HEK293 (cell line): ENCODE data around the gene SCAF11.
A peak's percentile ranks its signal among the peaks of the same experiment; 100 is the strongest.

ENCODE experiments used
- CTCF ChIA-PET: fragments of 350-600 bp; formaldehyde crosslinking; extraction: SDS; loops from one replicate; lab custom pipeline; 2021; ENCODE audit warnings: antibody characterized with exemption; lab: Yijun Ruan, JAX
- POLR2A ChIA-PET: fragments of 300-600 bp; formaldehyde crosslinking; extraction: SDS; loops from one replicate; lab custom pipeline; 2020; ENCODE audit warnings: antibody characterized with exemption, inconsistent platforms; lab: Yijun Ruan, JAX
- H3K27ac ChIP-seq: fragments of 200-500 bp; sonication (Bioruptor generic); 2 replicates; pipeline ENCODE4 v1.5.1; 2014; ENCODE audit warnings: low read depth, low read length, control low read depth, inconsistent platforms; ENCODE audit errors: extremely low read depth
- H3K36me3 ChIP-seq, 2 experiments: fragments of 200-500 bp in 1 of 2; sonication (Bioruptor generic) in 1 of 2; 1 replicate in 1 of 2; 2 replicates in 1 of 2; pipeline ENCODE4 v1.5.1; 2014 to 2017; ENCODE audit warnings: inconsistent platforms in 2 of 2, low read length in 2 of 2; ENCODE audit not compliant: control insufficient read depth in 2 of 2, insufficient read depth in 1 of 2
- H3K4me1 ChIP-seq: fragments of 200-500 bp; sonication (Bioruptor generic); 2 replicates; pipeline ENCODE4 v1.5.1; 2014; ENCODE audit warnings: mild to moderate bottlenecking, low read length, inconsistent platforms; ENCODE audit not compliant: control insufficient read depth, insufficient read depth
- H3K4me3 ChIP-seq: 2 replicates; pipeline ENCODE4 v1.5.1; 2011; ENCODE audit warnings: low read depth, mild to moderate bottlenecking, control low read depth, low read length, moderate library complexity
- H3K9me3 ChIP-seq: fragments of 200-500 bp; sonication (Bioruptor generic); 2 replicates; pipeline ENCODE4 v1.5.1; 2014; ENCODE audit warnings: low read depth, low read length, inconsistent platforms; ENCODE audit not compliant: control insufficient read depth, insufficient read depth
- GFI1B ChIP-seq: fragments of 450-650 bp; formaldehyde crosslinking; IDR thresholded peaks from 2 replicates; pipeline ENCODE4 v1.5.1; 2016; ENCODE audit warnings: missing biosample characterization, missing genetic modification characterization
- KLF9 ChIP-seq: fragments of 450-650 bp; formaldehyde crosslinking; IDR thresholded peaks from 2 replicates; pipeline ENCODE4 v1.5.1; 2016; ENCODE audit warnings: missing biosample characterization, missing genetic modification characterization, low read depth
- ZIC2 ChIP-seq: fragments of 450-650 bp; formaldehyde crosslinking; IDR thresholded peaks from 2 replicates; pipeline ENCODE4 v1.5.1; 2016; ENCODE audit warnings: missing biosample characterization, missing genetic modification characterization
- ZNF10 ChIP-seq: fragments of 450-650 bp; formaldehyde crosslinking; IDR thresholded peaks from 2 replicates; pipeline ENCODE4 v1.5.1; 2017; ENCODE audit warnings: missing biosample characterization, missing genetic modification characterization
- ZNF16 ChIP-seq: fragments of 450-650 bp; formaldehyde crosslinking; IDR thresholded peaks from 2 replicates; pipeline ENCODE4 v1.5.1; 2016; ENCODE audit warnings: low read depth, missing biosample characterization, missing genetic modification characterization
- ZNF169 ChIP-seq: fragments of 450-650 bp; formaldehyde crosslinking; IDR thresholded peaks from 2 replicates; pipeline ENCODE4 v1.5.1; 2016; ENCODE audit warnings: missing biosample characterization, missing genetic modification characterization
- ZNF175 ChIP-seq: fragments of 450-650 bp; formaldehyde crosslinking; IDR thresholded peaks from 2 replicates; pipeline ENCODE4 v1.5.1; 2016; ENCODE audit warnings: missing biosample characterization, missing genetic modification characterization
- ZNF223 ChIP-seq: fragments of 450-650 bp; formaldehyde crosslinking; IDR thresholded peaks from 2 replicates; pipeline ENCODE4 v1.5.1; 2016; ENCODE audit warnings: missing biosample characterization, missing genetic modification characterization
- ZNF274 ChIP-seq, 2 experiments: fragments of 200-500 bp in 1 of 2; fragments of 450-650 bp in 1 of 2; sonication (Bioruptor generic) in 1 of 2; formaldehyde crosslinking in 1 of 2; IDR thresholded peaks; 2 replicates each; pipeline versions ENCODE4 v1.5.1 to v1.6.1; 2014 to 2016; ENCODE audit warnings: borderline replicate concordance in 1 of 2, inconsistent platforms in 1 of 2, low read length in 1 of 2, missing biosample characterization in 1 of 2, missing genetic modification characterization in 1 of 2
- ZNF473 ChIP-seq: fragments of 450-650 bp; formaldehyde crosslinking; IDR thresholded peaks from 2 replicates; pipeline ENCODE4 v1.5.1; 2017; ENCODE audit warnings: missing biosample characterization, missing genetic modification characterization
- ZNF510 ChIP-seq: fragments of 450-650 bp; formaldehyde crosslinking; IDR thresholded peaks from 2 replicates; pipeline ENCODE4 v1.5.1; 2018; ENCODE audit warnings: mild to moderate bottlenecking, missing genetic modification characterization, missing biosample characterization; ENCODE audit not compliant: insufficient replicate concordance
- ZNF514 ChIP-seq: fragments of 450-650 bp; formaldehyde crosslinking; IDR thresholded peaks from 2 replicates; pipeline ENCODE4 v1.5.1; 2016; ENCODE audit warnings: missing biosample characterization, missing genetic modification characterization
- ZNF544 ChIP-seq: fragments of 450-650 bp; formaldehyde crosslinking; IDR thresholded peaks from 2 replicates; pipeline ENCODE4 v1.5.0; 2017; ENCODE audit warnings: missing biosample characterization, missing genetic modification characterization
- ZNF549 ChIP-seq: fragments of 450-650 bp; IDR thresholded peaks from 2 replicates; pipeline ENCODE4 v1.5.1; 2018; ENCODE audit warnings: missing biosample characterization, missing genetic modification characterization, mild to moderate bottlenecking, inconsistent platforms, moderate library complexity
- ZNF600 ChIP-seq: fragments of 450-650 bp; formaldehyde crosslinking; IDR thresholded peaks from 2 replicates; pipeline ENCODE4 v1.5.1; 2016; ENCODE audit warnings: missing biosample characterization, missing genetic modification characterization
- ZNF76 ChIP-seq: fragments of 450-650 bp; formaldehyde crosslinking; IDR thresholded peaks from 2 replicates; pipeline ENCODE4; 2016; ENCODE audit warnings: low read depth, missing biosample characterization, missing genetic modification characterization, borderline replicate concordance
- TF ChIP-seq, protein P1 (sequence below): fragments of 450-650 bp; formaldehyde crosslinking; IDR thresholded peaks from 2 replicates; pipeline ENCODE4 v1.5.1; 2017; ENCODE audit warnings: missing biosample characterization, missing genetic modification characterization
- TF ChIP-seq, protein P2 (sequence below): fragments of 450-650 bp; formaldehyde crosslinking; IDR thresholded peaks from 2 replicates; pipeline ENCODE4 v1.5.1; 2016; ENCODE audit warnings: missing biosample characterization, missing genetic modification characterization
- TF ChIP-seq, protein P3 (sequence below): fragments of 450-650 bp; formaldehyde crosslinking; IDR thresholded peaks from 2 replicates; pipeline ENCODE4 v1.5.1; 2017; ENCODE audit warnings: missing biosample characterization, missing genetic modification characterization
- TF ChIP-seq, protein P4 (sequence below): fragments of 450-650 bp; formaldehyde crosslinking; IDR thresholded peaks from 2 replicates; pipeline ENCODE4 v1.5.1; 2016; ENCODE audit warnings: missing biosample characterization, missing genetic modification characterization
- TF ChIP-seq, protein P5 (sequence below): fragments of 450-650 bp; formaldehyde crosslinking; IDR thresholded peaks from 2 replicates; pipeline ENCODE4 v1.5.1; 2017; ENCODE audit warnings: missing biosample characterization, missing genetic modification characterization

The SCAF11 gene, protein sequence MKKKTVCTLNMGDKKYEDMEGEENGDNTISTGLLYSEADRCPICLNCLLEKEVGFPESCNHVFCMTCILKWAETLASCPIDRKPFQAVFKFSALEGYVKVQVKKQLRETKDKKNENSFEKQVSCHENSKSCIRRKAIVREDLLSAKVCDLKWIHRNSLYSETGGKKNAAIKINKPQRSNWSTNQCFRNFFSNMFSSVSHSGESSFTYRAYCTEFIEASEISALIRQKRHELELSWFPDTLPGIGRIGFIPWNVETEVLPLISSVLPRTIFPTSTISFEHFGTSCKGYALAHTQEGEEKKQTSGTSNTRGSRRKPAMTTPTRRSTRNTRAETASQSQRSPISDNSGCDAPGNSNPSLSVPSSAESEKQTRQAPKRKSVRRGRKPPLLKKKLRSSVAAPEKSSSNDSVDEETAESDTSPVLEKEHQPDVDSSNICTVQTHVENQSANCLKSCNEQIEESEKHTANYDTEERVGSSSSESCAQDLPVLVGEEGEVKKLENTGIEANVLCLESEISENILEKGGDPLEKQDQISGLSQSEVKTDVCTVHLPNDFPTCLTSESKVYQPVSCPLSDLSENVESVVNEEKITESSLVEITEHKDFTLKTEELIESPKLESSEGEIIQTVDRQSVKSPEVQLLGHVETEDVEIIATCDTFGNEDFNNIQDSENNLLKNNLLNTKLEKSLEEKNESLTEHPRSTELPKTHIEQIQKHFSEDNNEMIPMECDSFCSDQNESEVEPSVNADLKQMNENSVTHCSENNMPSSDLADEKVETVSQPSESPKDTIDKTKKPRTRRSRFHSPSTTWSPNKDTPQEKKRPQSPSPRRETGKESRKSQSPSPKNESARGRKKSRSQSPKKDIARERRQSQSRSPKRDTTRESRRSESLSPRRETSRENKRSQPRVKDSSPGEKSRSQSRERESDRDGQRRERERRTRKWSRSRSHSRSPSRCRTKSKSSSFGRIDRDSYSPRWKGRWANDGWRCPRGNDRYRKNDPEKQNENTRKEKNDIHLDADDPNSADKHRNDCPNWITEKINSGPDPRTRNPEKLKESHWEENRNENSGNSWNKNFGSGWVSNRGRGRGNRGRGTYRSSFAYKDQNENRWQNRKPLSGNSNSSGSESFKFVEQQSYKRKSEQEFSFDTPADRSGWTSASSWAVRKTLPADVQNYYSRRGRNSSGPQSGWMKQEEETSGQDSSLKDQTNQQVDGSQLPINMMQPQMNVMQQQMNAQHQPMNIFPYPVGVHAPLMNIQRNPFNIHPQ (N-terminal part only)

DNA sequence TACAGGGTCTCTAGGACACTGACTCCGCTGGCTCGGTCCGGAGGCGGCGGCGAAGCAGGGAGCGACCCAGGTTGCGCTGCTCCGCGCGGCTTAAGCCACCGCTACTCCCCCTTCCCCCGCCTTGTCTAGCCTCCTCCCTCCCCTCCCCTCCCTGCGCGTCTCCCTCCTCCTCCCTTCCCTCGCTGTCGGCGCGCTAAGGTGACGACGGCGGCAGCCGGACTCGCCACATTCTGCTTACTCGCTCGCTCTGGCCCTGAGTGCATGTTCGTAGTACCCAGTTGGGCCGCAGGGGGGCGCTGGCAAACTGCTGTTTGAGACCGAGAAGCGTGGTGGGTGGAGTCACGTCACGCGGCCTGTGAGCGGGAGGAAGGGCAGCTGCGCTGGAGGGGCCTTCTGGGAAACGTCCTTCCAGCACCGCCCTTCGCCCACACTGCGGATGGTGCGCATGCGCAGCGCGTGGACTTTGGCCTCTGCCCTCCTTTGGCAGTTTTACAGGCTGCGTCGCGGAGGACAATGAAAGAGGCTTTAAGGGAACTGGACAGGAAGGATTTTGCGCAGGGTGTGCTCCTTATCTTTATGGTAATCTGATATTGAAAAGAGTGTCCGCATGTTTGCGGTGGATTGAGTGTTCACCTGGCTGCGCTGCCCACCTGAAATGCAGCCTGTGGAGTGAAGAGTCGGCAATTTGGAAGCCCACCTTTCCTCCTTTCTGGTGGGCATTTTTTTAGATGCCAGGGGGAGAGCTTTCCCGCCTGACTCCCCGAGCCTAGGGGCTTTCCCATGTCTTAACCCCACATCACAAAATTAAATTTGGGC is at the start of gene SCAF11:
TSS of gene SCAF11 (minus strand) at position 107 of the 816 bp plus-strand sequence. CDS start 26,407 bp downstream, outside the sequence.
- Histone ChIP-seq H3K4me1 (peaks cover 7% of the 10 kb centered on the region; the same call in 1 of the 2 replicates), H3K4me3 (peak within 1 kb of the TSS; percentile 90), H3K9me3 (no peaks in the 10 kb centered on the region), H3K27ac (peak within 1 kb of the TSS; percentile 97), H3K36me3 (peaks cover 6 to 14% of the 10 kb centered on the region in 2 experiments; a peak in 2 of 3 replicates)
- POLR2A ChIA-PET, result interaction anchor here (0.7 to 2.6 kb wide), 9 partner anchors 19 to 457 kb away, joined by 3 to 11 read pairs (median 4); partner anchors contain the start of gene SLC38A1
- CTCF ChIA-PET, result interaction anchor here (0.6 to 1.2 kb wide), 8 partner anchors 28 to 537 kb away, joined by 3 to 6 read pairs (median 3); no protein-coding TSS in a partner anchor
- TF ChIP-seq GFI1B (tag by site-specific recombination), result no peak
- peak; percentile 93 for TF ChIP-seq ZNF600
- TF ChIP-seq, protein P1, sequence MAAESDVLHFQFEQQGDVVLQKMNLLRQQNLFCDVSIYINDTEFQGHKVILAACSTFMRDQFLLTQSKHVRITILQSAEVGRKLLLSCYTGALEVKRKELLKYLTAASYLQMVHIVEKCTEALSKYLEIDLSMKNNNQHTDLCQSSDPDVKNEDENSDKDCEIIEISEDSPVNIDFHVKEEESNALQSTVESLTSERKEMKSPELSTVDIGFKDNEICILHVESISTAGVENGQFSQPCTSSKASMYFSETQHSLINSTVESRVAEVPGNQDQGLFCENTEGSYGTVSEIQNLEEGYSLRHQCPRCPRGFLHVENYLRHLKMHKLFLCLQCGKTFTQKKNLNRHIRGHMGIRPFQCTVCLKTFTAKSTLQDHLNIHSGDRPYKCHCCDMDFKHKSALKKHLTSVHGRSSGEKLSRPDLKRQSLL (tag by site-specific recombination), result no peak; the same call in 1 of the 2 replicates
- TF ChIP-seq ZNF169 (tag by site-specific recombination), result no peak
- no peak for TF ChIP-seq ZNF544
- peak; percentile 43; the same call in 1 of the 2 replicates for TF ChIP-seq KLF9 (tag by site-specific recombination)
- TF ChIP-seq, protein P2, sequence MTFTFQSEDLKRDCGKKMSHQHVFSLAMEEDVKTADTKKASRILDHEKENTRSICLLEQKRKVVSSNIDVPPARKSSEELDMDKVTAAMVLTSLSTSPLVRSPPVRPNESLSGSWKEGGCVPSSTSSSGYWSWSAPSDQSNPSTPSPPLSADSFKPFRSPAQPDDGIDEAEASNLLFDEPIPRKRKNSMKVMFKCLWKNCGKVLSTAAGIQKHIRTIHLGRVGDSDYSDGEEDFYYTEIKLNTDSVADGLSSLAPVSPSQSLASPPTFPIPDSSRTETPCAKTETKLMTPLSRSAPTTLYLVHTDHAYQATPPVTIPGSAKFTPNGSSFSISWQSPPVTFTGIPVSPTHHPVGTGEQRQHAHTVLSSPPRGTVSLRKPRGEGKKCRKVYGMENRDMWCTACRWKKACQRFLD (tag by site-specific recombination), result no peak
- TF ChIP-seq ZNF223 (tag by site-specific recombination), result no peak
- TF ChIP-seq ZNF473, result no peak
- TF ChIP-seq, protein P3, sequence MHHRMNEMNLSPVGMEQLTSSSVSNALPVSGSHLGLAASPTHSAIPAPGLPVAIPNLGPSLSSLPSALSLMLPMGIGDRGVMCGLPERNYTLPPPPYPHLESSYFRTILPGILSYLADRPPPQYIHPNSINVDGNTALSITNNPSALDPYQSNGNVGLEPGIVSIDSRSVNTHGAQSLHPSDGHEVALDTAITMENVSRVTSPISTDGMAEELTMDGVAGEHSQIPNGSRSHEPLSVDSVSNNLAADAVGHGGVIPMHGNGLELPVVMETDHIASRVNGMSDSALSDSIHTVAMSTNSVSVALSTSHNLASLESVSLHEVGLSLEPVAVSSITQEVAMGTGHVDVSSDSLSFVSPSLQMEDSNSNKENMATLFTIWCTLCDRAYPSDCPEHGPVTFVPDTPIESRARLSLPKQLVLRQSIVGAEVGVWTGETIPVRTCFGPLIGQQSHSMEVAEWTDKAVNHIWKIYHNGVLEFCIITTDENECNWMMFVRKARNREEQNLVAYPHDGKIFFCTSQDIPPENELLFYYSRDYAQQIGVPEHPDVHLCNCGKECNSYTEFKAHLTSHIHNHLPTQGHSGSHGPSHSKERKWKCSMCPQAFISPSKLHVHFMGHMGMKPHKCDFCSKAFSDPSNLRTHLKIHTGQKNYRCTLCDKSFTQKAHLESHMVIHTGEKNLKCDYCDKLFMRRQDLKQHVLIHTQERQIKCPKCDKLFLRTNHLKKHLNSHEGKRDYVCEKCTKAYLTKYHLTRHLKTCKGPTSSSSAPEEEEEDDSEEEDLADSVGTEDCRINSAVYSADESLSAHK (tag by site-specific recombination), result peak; percentile 49; the same call in 1 of the 2 replicates
- TF ChIP-seq ZNF514 (tag by site-specific recombination), result no peak
- no peak for TF ChIP-seq ZNF549 (tag by site-specific recombination)
- no peak for TF ChIP-seq ZNF16 (tag by site-specific recombination)
- TF ChIP-seq ZNF175 (tag by site-specific recombination), result no peak
- TF ChIP-seq ZNF274 (IDR thresholded peaks at IDR 0.05; ENCODE audit: low read length), result no peak
- TF ChIP-seq ZNF274 (tag by site-specific recombination; IDR thresholded peaks at IDR 0.05; ENCODE audit: borderline replicate concordance), result no peak
- peak; percentile 51 for TF ChIP-seq ZNF10
- peak; percentile 54; the same call in 1 of the 2 replicates for TF ChIP-seq ZIC2 (tag by site-specific recombination)
- TF ChIP-seq, protein P4, sequence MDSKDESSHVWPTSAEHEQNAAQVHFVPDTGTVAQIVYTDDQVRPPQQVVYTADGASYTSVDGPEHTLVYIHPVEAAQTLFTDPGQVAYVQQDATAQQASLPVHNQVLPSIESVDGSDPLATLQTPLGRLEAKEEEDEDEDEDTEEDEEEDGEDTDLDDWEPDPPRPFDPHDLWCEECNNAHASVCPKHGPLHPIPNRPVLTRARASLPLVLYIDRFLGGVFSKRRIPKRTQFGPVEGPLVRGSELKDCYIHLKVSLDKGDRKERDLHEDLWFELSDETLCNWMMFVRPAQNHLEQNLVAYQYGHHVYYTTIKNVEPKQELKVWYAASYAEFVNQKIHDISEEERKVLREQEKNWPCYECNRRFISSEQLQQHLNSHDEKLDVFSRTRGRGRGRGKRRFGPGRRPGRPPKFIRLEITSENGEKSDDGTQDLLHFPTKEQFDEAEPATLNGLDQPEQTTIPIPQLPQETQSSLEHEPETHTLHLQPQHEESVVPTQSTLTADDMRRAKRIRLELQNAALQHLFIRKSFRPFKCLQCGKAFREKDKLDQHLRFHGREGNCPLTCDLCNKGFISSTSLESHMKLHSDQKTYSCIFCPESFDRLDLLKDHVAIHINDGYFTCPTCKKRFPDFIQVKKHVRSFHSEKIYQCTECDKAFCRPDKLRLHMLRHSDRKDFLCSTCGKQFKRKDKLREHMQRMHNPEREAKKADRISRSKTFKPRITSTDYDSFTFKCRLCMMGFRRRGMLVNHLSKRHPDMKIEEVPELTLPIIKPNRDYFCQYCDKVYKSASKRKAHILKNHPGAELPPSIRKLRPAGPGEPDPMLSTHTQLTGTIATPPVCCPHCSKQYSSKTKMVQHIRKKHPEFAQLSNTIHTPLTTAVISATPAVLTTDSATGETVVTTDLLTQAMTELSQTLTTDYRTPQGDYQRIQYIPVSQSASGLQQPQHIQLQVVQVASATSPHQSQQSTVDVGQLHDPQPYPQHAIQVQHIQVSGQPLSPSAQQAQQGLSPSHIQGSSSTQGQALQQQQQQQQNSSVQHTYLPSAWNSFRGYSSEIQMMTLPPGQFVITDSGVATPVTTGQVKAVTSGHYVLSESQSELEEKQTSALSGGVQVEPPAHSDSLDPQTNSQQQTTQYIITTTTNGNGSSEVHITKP, result peak; percentile 80
- TF ChIP-seq ZNF510 (tag by site-specific recombination), result no peak
- peak; percentile 92 for TF ChIP-seq ZNF76 (tag by site-specific recombination)
- TF ChIP-seq, protein P5, sequence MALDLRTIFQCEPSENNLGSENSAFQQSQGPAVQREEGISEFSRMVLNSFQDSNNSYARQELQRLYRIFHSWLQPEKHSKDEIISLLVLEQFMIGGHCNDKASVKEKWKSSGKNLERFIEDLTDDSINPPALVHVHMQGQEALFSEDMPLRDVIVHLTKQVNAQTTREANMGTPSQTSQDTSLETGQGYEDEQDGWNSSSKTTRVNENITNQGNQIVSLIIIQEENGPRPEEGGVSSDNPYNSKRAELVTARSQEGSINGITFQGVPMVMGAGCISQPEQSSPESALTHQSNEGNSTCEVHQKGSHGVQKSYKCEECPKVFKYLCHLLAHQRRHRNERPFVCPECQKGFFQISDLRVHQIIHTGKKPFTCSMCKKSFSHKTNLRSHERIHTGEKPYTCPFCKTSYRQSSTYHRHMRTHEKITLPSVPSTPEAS (tag by site-specific recombination), result peak; percentile 59
